Prostate gland (tissue), 2 donors: ENCODE data around the gene NAALADL2.

Experiments used
- CTCF ChIP-seq, 4 experiments: fragments of 200-600 bp in 2 of 4; fragments of 450-650 bp in 2 of 4; sonication (generic) in 2 of 4; IDR thresholded peaks; 1 replicate in 3 of 4; 2 replicates in 1 of 4; pipeline ENCODE4 v1.5.1; 2016 to 2019; ENCODE audit warnings: antibody characterized with exemption in 4 of 4, mild to moderate bottlenecking in 2 of 4, moderate library complexity in 2 of 4
- POLR2A ChIP-seq: fragments of 450-650 bp; IDR thresholded peaks from one replicate; pipeline ENCODE4 v1.6.1; 2016; ENCODE audit warnings: antibody characterized with exemption, mild to moderate bottlenecking

GRCh38 chr3:175227126-175227525 lies 368.0 kb downstream of the NAALADL2 start:
- no peak for TF ChIP-seq CTCF (IDR thresholded peaks at IDR 0.05)
- no peak for TF ChIP-seq POLR2A
